Upper lobe of left lung (tissue), 4 donors: Measurements from ENCODE around the gene MPHOSPH9.

Source experiments
- EP300 ChIP-seq, 4 donors: sonication (generic); formaldehyde crosslinking; IDR thresholded peaks; one replicate each; pipeline ENCODE4 v1.5.1; 2017; ENCODE audit warnings: antibody characterized with exemption in 4 of 4, control low read depth in 2 of 4
- POLR2AphosphoS5 ChIP-seq, 2 donors: sonication (generic); formaldehyde crosslinking; IDR thresholded peaks; one replicate each; pipeline ENCODE4 v1.5.1; 2017; ENCODE audit warnings: antibody characterized with exemption in 2 of 2

DNA sequence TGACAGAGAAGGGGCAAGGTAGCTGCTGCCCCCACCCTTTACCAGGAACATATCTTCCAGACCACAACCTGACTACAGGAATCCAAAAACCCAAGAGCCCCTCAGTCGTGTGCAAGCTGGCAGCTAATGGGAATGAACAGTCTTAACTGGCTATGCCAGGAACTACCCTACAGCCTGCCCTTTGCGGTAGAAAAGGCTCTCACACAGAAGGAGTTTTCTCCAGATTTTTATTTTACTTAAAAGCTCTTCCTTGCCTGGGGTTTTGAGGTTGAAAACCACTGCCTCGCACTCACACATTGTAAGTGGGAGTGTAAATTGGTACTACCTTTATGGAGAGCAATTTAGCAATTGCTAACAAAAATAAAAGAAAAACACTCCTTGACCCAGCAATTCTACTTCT, 110.3 kb downstream of the MPHOSPH9 start:
- TF ChIP-seq POLR2AphosphoS5 (IDR thresholded peaks at IDR 0.05): no peak
- TF ChIP-seq EP300 (IDR thresholded peaks at IDR 0.05): no peak
